ENCODE data around the gene B4GALNT2.
"Not testable (repeated sequence)": the region's sequence is repeated elsewhere in the genome, so short reads cannot be mapped to it uniquely, and the experiment has no call there.

Gene B4GALNT2

GRCh38 chr17:49122566-49122965 is 10.0 kb upstream of the B4GALNT2 start:
- DNase-seq: no peak

- DNase-seq: no peak
Measured at GRCh38 chr17:49123061-49123460, 9.5 kb upstream of the B4GALNT2 start.

- no peak for DNase-seq
Measured at GRCh38 chr17:49125449-49125848, 7.1 kb upstream of the B4GALNT2 start.

- DNase-seq: not testable (repeated sequence)
Measured at GRCh38 chr17:49126183-49126859, 6.2 kb upstream of the B4GALNT2 start.

- not testable (repeated sequence) for DNase-seq
Measured at GRCh38 chr17:49129359-49129950, 3.1 kb upstream of the B4GALNT2 start.

- DNase-seq: no peak
Measured at GRCh38 chr17:49130891-49131290, 1.7 kb upstream of the B4GALNT2 start.

- no peak for DNase-seq
Measured at GRCh38 chr17:49132317-49132698, 261 bp upstream of the B4GALNT2 start.

- no peak for DNase-seq
Measured at GRCh38 chr17:49136335-49136734, 3.8 kb downstream of the B4GALNT2 start.

- not testable (repeated sequence) for DNase-seq
Measured at GRCh38 chr17:49145654-49146053, 13.1 kb downstream of the B4GALNT2 start.

- DNase-seq: peak; percentile 100
Measured at GRCh38 chr17:49146620-49147306, 14.2 kb downstream of the B4GALNT2 start.

GRCh38 chr17:49148171-49148570 is 15.6 kb downstream of the B4GALNT2 start:
- no peak for DNase-seq

GRCh38 chr17:49151996-49152395 is 19.4 kb downstream of the B4GALNT2 start:
- DNase-seq: no peak

GRCh38 chr17:49156256-49156655 is 23.7 kb downstream of the B4GALNT2 start:
- no peak for DNase-seq

GRCh38 chr17:49157784-49158183 is 25.2 kb downstream of the B4GALNT2 start:
- peak; percentile 22 for DNase-seq

- no peak for DNase-seq
Measured at GRCh38 chr17:49162866-49163265, 30.3 kb downstream of the B4GALNT2 start.

GRCh38 chr17:49165143-49165542 is 32.6 kb downstream of the B4GALNT2 start:
- no peak for DNase-seq

- no peak for DNase-seq
Measured at GRCh38 chr17:49168706-49169105, 36.1 kb downstream of the B4GALNT2 start.

- no peak for DNase-seq
Measured at GRCh38 chr17:49170216-49170615, 37.6 kb downstream of the B4GALNT2 start.

GRCh38 chr17:49170711-49171110 is 38.1 kb downstream of the B4GALNT2 start:
- DNase-seq: not testable (repeated sequence)

GRCh38 chr17:49175978-49176377 is 43.4 kb downstream of the B4GALNT2 start:
- DNase-seq: not testable (repeated sequence)

GRCh38 chr17:49180303-49180702 is 47.7 kb downstream of the B4GALNT2 start:
- peak; percentile 70 for DNase-seq

GRCh38 chr17:49180998-49181635 is 48.5 kb downstream of the B4GALNT2 start:
- DNase-seq: no peak

GRCh38 chr17:49183341-49183740 is 50.8 kb downstream of the B4GALNT2 start:
- DNase-seq: no peak

GRCh38 chr17:49183801-49184200 is 51.2 kb downstream of the B4GALNT2 start:
- DNase-seq: no peak
